GM15510 (cell line): ENCODE measurements around the gene RER1.

Experiments
- POLR2A ChIP-seq: IDR thresholded peaks from 3 replicates; pipeline ENCODE4 v1.6.1; 2011; ENCODE audit warnings: borderline replicate concordance; ENCODE audit not compliant: insufficient read length; ENCODE audit errors: extremely low read depth

The RER1 gene

DNA sequence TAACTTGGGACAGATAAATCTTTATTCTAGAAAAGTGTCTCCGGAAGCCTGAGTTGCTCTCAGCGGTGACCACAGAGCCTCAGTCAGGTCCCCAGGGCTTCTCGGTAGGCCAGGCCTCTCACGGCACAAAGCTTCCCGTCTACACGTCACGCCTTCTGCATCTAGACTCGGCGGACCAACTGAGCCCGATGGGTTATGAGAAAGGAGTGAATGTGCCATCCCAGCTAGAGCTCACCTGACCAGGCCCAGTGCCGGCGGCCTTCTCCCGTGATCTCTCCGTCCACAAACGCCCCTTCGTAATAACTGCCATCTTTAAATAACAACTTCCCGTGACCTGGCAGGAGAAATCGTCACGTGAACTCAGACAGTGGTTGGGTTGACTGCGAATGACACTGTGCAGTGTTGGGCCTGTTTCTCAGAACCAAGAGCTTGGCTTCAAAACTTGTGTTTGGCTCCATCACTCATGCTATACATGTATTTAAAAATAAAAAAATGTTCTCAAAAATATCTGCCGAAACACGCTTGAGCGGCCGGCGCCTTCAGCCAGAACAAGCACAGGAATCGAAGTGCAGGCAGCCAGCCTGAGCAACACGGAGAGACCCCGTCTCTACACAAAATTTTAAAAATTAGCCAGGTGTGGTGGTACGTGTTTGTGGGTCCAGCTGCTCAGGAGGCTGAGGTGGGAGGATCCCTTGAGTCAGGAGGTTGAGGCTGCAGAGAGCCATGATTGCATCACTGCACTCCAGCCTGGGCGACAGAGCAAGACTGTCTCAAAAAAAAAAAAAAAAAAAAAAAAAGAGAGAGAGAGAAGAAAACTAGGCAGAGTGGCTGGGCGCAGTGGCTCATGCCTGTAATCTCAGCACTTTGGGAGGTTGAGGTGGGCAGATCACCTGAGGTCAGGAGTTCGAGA, 3.4 kb upstream of the RER1 start:
- TF ChIP-seq POLR2A: peak; percentile 30

DNA sequence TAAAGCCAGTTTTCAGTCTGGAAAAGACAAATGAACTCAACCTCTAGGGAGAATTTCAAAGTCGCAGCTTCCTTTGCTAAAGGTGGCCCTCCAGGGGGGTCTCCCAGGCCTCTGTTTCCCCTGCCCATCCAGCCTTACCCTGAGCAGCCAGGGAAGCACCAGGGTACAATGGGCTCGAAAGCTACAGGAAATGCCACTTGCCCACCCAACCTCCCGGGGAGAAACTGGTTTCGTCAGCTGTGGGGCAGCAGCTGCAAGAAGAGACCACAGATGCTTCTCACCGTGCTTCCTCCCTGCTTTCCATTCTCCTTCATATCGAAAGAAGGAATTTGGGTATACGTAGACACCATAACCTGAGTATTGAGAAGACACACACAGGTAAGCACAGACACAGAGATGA, 2.0 kb upstream of the RER1 start:
- TF ChIP-seq POLR2A: no peak

DNA sequence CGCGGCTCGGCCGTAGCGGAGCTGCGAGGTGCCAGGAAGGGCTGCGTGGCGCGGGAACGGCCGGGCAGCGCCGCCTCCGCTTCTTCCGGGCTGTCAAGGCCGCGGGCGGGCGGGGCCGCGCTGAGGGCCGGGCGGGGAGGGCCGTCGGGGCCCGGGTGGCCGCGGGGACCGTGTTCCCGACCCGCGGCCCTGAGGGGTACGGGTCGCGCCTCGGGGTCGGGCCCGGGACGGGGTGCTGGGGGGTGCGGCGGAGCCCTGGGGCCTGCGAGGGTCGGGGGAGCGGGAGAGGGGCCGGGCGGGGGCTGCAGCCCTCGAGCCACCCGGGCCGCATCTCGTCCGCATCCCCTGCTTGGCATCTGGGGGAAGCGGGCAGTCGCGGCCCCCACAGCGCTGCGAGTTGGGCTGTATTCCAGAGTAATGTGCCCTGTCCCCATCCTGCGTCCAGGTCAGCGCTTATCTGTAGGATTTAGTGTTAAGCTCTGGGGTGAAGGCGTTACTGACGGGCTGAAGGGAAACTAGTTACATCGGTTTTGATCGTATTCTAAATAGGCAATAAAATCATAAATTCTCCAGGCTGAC, 379 bp downstream of the RER1 start:
- no peak for TF ChIP-seq POLR2A

- no peak for TF ChIP-seq POLR2A
These were observed 1.0 kb downstream of the RER1 start for GRCh38 chr1:2392686-2393085.

GRCh38 chr1:2393471-2393877, 1.8 kb downstream of the RER1 start:
- TF ChIP-seq POLR2A: no peak

DNA sequence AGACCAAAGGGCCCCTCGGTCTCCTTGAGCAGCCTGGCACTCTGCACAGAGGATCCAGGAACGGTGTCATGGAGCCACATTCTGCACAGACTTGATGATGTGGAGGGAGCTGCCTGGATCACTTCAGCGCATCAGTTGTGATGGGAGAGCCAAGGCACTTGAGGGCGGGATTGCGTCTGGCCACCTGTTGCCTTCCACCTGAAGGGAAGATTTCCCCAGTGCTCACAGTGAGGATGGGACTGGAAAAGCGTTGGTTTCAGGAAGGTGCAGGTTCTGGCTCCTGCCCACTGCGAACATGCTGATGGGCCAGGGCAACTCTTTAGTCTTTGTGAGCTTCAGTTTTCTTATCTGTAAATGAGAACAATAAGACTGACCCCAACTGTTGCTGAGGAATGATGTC, 2.6 kb downstream of the RER1 start:
- TF ChIP-seq POLR2A: no peak

DNA sequence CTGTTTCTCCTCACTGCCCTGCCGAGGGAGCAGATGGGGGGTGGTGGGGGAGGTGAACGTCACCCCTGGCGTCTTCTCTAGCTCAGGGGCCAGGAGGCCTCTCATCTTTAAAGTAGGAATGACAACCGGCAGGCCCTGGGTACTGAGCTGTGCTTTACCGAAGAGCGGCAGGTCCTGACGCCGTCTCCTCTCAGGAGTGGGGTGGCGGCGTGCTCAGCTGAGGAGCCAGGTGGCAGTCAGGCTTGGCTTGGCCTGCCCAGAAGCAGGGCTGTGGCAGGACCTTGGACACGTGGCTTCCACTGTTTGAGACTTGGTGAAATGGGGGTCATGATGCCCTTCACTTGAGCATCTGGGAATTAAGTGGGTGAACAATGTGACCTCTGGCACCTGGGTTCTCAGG, 3.1 kb downstream of the RER1 start:
- TF ChIP-seq POLR2A: no peak

- no peak for TF ChIP-seq POLR2A
These were observed 3.6 kb downstream of the RER1 start for GRCh38 chr1:2395245-2395644.

- TF ChIP-seq POLR2A: no peak
These were observed 4.4 kb downstream of the RER1 start for GRCh38 chr1:2396059-2396458.

GRCh38 chr1:2396476-2396875, 4.8 kb downstream of the RER1 start:
- no peak for TF ChIP-seq POLR2A

DNA sequence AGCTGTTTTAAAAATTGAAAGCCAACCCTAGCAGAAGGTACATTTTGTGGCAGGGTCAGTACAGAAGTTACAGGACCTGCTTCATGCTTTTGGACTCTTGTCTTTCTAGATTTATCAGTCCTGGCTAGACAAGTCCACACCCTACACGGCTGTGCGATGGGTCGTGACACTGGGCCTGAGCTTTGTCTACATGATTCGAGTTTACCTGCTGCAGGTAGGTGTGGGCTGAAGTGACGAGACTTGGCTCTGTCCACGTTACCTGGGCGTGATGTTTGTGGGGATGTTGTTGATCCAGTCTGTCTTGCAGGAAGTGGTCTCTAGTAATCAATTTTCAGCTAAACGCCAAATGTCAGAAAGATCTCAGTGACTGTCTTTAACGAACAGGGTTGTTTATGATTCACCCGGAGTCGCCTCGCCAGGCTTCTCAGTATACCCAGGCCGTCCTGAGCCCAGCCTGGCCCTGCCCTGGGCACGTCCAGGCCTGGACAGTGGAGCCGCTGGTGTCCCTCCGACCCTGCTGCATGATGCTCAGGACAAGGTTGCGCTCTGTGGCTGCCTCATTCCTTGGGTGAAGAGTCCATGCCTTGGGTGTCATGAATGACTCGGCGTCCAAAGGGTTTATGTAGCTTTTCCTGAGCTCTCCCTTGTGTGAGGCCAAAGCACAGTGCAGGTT, 5.5 kb downstream of the RER1 start:
- no peak for TF ChIP-seq POLR2A

DNA sequence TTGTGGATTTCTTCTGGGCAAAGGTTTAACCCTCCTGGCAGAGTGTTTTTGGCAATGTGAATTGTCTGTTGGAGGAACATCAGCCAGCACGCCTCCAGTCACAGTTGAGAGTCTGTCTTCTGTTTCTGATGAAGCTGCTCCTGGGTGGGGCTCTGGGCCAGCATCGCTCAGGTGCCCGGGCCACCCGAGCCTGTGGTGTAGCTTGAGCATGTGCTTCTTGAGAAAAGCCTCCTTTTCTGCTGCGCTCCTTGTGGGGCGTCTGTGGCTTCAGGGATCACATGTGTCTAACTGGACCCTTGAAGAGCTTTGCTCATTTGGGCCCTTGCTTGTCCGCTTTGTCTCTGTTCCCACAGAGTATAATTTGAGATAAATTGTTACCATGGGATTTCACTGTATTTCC, 7.2 kb downstream of the RER1 start:
- TF ChIP-seq POLR2A: no peak

DNA sequence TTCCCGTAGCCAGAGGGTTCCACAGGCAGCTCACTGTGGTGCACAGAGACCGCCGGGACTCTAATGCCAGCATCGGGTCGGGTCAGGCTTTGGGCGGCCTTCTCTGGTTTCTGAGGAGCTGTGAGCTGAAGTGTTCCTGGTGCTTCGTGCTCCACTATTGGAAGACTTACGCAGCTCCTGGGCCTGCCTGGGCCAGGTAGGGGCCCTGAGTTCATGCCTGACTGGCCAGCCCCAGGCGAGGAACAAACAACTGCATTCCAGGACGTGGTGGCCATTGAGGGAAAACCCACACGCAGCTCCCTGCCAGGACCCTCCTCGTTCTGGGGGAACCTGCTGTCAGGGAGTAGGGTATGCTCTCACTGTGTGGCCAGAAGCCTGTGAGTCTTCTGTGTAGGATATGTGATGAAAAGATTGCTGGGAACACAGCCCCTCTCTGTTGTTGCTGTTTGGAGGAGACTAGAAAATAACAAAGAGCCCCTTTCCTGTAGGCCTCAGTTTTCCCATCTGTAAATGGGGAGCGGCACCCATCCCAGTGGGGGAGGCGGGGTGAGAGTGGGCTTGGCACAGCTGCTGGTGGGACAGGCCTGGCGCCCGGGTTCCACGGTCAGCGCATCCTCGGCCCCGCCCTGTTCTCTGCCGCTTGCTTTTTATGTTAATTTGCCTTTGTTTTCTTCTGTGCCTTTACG, 8.4 kb downstream of the RER1 start:
- TF ChIP-seq POLR2A: no peak

DNA sequence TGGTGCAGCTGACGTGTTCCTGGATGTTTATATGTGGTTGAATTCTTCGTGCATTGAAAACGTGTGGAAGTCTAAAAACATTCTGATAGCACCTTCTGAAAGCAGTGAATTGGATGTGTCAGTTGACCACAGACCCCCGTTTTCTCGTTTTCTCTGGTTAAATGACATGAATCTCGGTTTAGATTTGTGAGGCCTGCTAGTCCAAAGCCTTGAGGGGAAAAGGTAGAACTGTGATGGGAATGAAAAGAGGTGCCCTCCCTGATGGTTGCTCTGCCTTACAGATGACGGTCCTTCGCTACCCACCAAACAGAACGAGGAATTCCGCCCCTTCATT, 8.9 kb downstream of the RER1 start:
- TF ChIP-seq POLR2A: no peak
